Stimulated activated CD8-positive, alpha-beta memory T cell treated with anti-CD3 and anti-CD28 coated beads, Interleukin-4, amount 100 ng/mL, for 4 hours (primary cell): ENCODE measurements around the gene CAPN5.

ENCODE experiments used
- DNase-seq, 2 donors: peaks; one replicate each; pipeline ENCODE4 v3.0.0-alpha.2; 2020; ENCODE audit warnings: low read depth in 2 of 2, low spot score in 1 of 2

Gene CAPN5

GRCh38 chr11:77063861-77064260 lies 2.9 kb upstream of the CAPN5 start:
- no peak for DNase-seq

GRCh38 chr11:77064648-77065217 lies 2.0 kb upstream of the CAPN5 start:
- DNase-seq = no peak

- DNase-seq = no peak
Measured at GRCh38 chr11:77065878-77066228, 918 bp upstream of the CAPN5 start.

- no peak for DNase-seq
Measured at GRCh38 chr11:77067861-77068443, 1.2 kb downstream of the CAPN5 start.

GRCh38 chr11:77068457-77069335 lies 1.9 kb downstream of the CAPN5 start:
- DNase-seq = no peak

GRCh38 chr11:77069336-77069968 lies 2.7 kb downstream of the CAPN5 start:
- no peak for DNase-seq

- no peak for DNase-seq
Measured at GRCh38 chr11:77069969-77070582, 3.3 kb downstream of the CAPN5 start.

GRCh38 chr11:77071077-77071476 lies 4.3 kb downstream of the CAPN5 start:
- DNase-seq = no peak

GRCh38 chr11:77071671-77072605 lies 5.2 kb downstream of the CAPN5 start:
- no peak for DNase-seq

GRCh38 chr11:77072851-77073327 lies 6.1 kb downstream of the CAPN5 start:
- no peak for DNase-seq

GRCh38 chr11:77073328-77074001 lies 6.7 kb downstream of the CAPN5 start:
- DNase-seq = no peak

- no peak for DNase-seq
Measured at GRCh38 chr11:77074205-77074604, 7.4 kb downstream of the CAPN5 start.

GRCh38 chr11:77074626-77075221 lies 8.0 kb downstream of the CAPN5 start:
- DNase-seq = no peak

- DNase-seq = no peak
Measured at GRCh38 chr11:77075425-77075905, 8.7 kb downstream of the CAPN5 start.

GRCh38 chr11:77079666-77080065 lies 12.9 kb downstream of the CAPN5 start:
- no peak for DNase-seq

- no peak for DNase-seq
Measured at GRCh38 chr11:77080643-77081210, 14.0 kb downstream of the CAPN5 start.

- DNase-seq = no peak
Measured at GRCh38 chr11:77081381-77081851, 14.6 kb downstream of the CAPN5 start.

- no peak for DNase-seq
Measured at GRCh38 chr11:77081976-77082836, 15.4 kb downstream of the CAPN5 start.
